HG02870 (cell line): Measurements from ENCODE around the gene SELENOP.
"Not testable (repeated sequence)": the region's sequence is repeated elsewhere in the genome, so short reads cannot be mapped to it uniquely, and the experiment has no call there.

Experiments used
- ATAC-seq: cut with Tn5 transposase; IDR thresholded peaks from one replicate; pipeline ENCODE4 v1.9.1; 2021; ENCODE audit warnings: mild to moderate bottlenecking, moderate library complexity; ENCODE audit not compliant: unreplicated experiment

SELENOP gene

GRCh38 chr5:42828671-42829070 is 17.0 kb upstream of the SELENOP start:
- no peak for ATAC-seq

GRCh38 chr5:42826757-42827515 is 15.2 kb upstream of the SELENOP start:
- no peak for ATAC-seq

- no peak for ATAC-seq
Measured at GRCh38 chr5:42825422-42826148, 13.9 kb upstream of the SELENOP start.

- no peak for ATAC-seq
Measured at GRCh38 chr5:42824347-42824976, 12.8 kb upstream of the SELENOP start.

GRCh38 chr5:42822548-42822947 is 10.9 kb upstream of the SELENOP start:
- ATAC-seq: no peak

- ATAC-seq: no peak
Measured at GRCh38 chr5:42819745-42820144, 8.1 kb upstream of the SELENOP start.

GRCh38 chr5:42816546-42816945 is 4.9 kb upstream of the SELENOP start:
- ATAC-seq: not testable (repeated sequence)

- no peak for ATAC-seq
Measured at GRCh38 chr5:42813533-42813932, 1.8 kb upstream of the SELENOP start.

GRCh38 chr5:42812620-42813019 is 928 bp upstream of the SELENOP start:
- no peak for ATAC-seq

- no peak for ATAC-seq
Measured at GRCh38 chr5:42810834-42811590, 680 bp downstream of the SELENOP start.

GRCh38 chr5:42808888-42809611 is 2.6 kb downstream of the SELENOP start:
- no peak for ATAC-seq

- no peak for ATAC-seq
Measured at GRCh38 chr5:42807722-42808447, 3.8 kb downstream of the SELENOP start.

- no peak for ATAC-seq
Measured at GRCh38 chr5:42806701-42807262, 4.9 kb downstream of the SELENOP start.

- no peak for ATAC-seq
Measured at GRCh38 chr5:42806004-42806700, 5.5 kb downstream of the SELENOP start.

- ATAC-seq: no peak
Measured at GRCh38 chr5:42804717-42805339, 6.9 kb downstream of the SELENOP start.

- ATAC-seq: no peak
Measured at GRCh38 chr5:42801516-42802166, 10.1 kb downstream of the SELENOP start.

- ATAC-seq: no peak
Measured at GRCh38 chr5:42800748-42801330, 10.9 kb downstream of the SELENOP start.
